Left ventricle myocardium inferior (tissue), 1 donor: ENCODE results near the gene BTBD7. TPM values are rescaled to one million over a fixed set of nuclear protein-coding genes. Genes with fewer than 3 reads are reported as not detected.

ENCODE experiments used
- DNase-seq: peaks from one replicate; pipeline ENCODE4 v3.0.0-alpha.2; 2020
- H3K27ac ChIP-seq: fragments of 200-600 bp; replicated peaks from 2 replicates; pipeline ENCODE4 v1.8.0; 2021
- H3K27me3 ChIP-seq: fragments of 200-600 bp; 2 replicates; pipeline ENCODE4 v1.8.0; 2021; ENCODE audit warnings: low read depth
- H3K36me3 ChIP-seq: fragments of 200-600 bp; 2 replicates; pipeline ENCODE4 v1.8.0; 2021
- H3K4me1 ChIP-seq: fragments of 200-600 bp; 2 replicates; pipeline ENCODE4 v1.8.0; 2021
- H3K4me3 ChIP-seq: fragments of 200-600 bp; 2 replicates; pipeline ENCODE4 v1.8.0; 2021; ENCODE audit warnings: mild to moderate bottlenecking, moderate library complexity
- H3K9me3 ChIP-seq: fragments of 200-600 bp; replicated peaks from 2 replicates; pipeline ENCODE4 v1.8.0; 2021
- CTCF ChIP-seq: fragments of 200-600 bp; IDR thresholded peaks from 2 replicates; pipeline ENCODE4 v1.8.0; 2021; ENCODE audit warnings: antibody characterized with exemption, mild to moderate bottlenecking, borderline replicate concordance
- intact Hi-C: fragments of 100-400 bp; cut with micrococcal nuclease; formaldehyde crosslinking; loops from one replicate; pipeline ENCODE4 v1.11.0; 2022
- total RNA-seq: library from RNA; stranded (reverse); fragmentation: NEBNext Ultra II Directional; extraction: Animal tissue kit (Norgen Biotek cat#: 25700); gene quantifications from one replicate; pipeline ENCODE4 v1.2.1, GENCODE V29; 2021
- donor health status: DM: no; HTN: yes; CAD: no; lungs with severe emphysema.

BTBD7 gene
- total RNA-seq, 1 donor from 2014 or later = 20.2 TPM

- Histone ChIP-seq H3K9me3 (no peaks in the 10 kb centered on the region), H3K36me3 (no peaks in the 10 kb centered on the region), H3K4me3 (no peak overlapping the region), H3K27me3 (no peaks in the 10 kb centered on the region), H3K27ac (no peak overlapping the region), H3K4me1 (peaks cover 67% of the 10 kb centered on the region)
- DNase-seq = no peak
- no peak for TF ChIP-seq CTCF
- intact Hi-C loops = no loop called here
Measured at GRCh38 chr14:93328546-93328945, 4.3 kb downstream of the BTBD7 start.

GRCh38 chr14:93326196-93326595, 6.6 kb downstream of the BTBD7 start:
- H3K9me3 ChIP-seq = no peaks in the 10 kb centered on the region
- H3K27ac ChIP-seq = no peak overlapping the region
- DNase-seq = no peak
- H3K27me3 ChIP-seq = no peaks in the 10 kb centered on the region
- peaks cover 60% of the 10 kb centered on the region for H3K4me1 ChIP-seq
- H3K4me3 ChIP-seq = no peak overlapping the region
- no peaks in the 10 kb centered on the region for H3K36me3 ChIP-seq
- intact Hi-C loops = no loop called here
- no peak for TF ChIP-seq CTCF

DNA sequence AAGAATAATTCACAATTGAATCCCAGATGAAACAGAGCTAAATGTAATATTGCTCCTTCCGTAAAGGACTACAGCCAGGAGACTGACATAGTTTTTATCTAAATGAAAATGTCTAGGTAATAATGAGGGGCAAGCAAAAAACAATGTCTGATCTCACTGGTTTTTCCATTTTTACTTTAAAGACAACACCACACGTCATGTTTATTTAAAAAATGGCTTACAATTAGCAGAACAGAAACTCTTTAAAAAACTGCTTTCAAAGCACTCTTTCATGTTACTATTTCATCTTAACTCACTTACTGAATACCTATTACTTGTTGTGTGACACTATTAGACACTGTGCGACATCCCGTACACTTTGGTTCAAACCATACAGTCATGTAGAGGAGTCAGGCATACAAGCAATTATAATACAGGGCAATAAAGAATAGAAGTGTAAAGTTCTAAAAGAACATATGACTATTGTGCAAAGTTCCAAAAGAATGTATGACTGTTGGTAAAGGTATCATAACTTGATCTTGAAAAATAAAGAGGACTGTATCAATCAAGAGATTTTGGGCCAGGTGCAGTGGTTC, 9.1 kb downstream of the BTBD7 start:
- Histone ChIP-seq H3K4me1 (peaks cover 64% of the 10 kb centered on the region), H3K4me3 (no peak overlapping the region), H3K36me3 (no peaks in the 10 kb centered on the region), H3K27me3 (no peaks in the 10 kb centered on the region), H3K27ac (no peak overlapping the region), H3K9me3 (no peaks in the 10 kb centered on the region)
- intact Hi-C loops = no loop called here
- no peak for DNase-seq
- TF ChIP-seq CTCF = no peak

- intact Hi-C loops = no loop called here
- peaks cover 69% of the 10 kb centered on the region for H3K4me1 ChIP-seq
Measured at GRCh38 chr14:93322929-93323599, 9.8 kb downstream of the BTBD7 start.

GRCh38 chr14:93320489-93320888, 12.3 kb downstream of the BTBD7 start:
- Histone ChIP-seq H3K4me3 (no peak overlapping the region), H3K36me3 (no peaks in the 10 kb centered on the region), H3K9me3 (no peaks in the 10 kb centered on the region), H3K27ac (no peak overlapping the region), H3K4me1 (peaks cover 73% of the 10 kb centered on the region), H3K27me3 (no peaks in the 10 kb centered on the region)
- intact Hi-C loops = no loop called here
- TF ChIP-seq CTCF = no peak
- DNase-seq = no peak

More at GRCh38 chr14:93322929-93323599, 9.8 kb downstream of the BTBD7 start:
- Histone ChIP-seq H3K4me3 (no peak overlapping the region), H3K9me3 (no peaks in the 10 kb centered on the region), H3K36me3 (no peaks in the 10 kb centered on the region), H3K27me3 (no peaks in the 10 kb centered on the region), H3K27ac (no peak overlapping the region)
- no peak for DNase-seq
- no peak for TF ChIP-seq CTCF
